PC-3 (cell line): ENCODE measurements around the gene KRT3.

ENCODE experiments used
- EZH2 ChIP-seq: fragments of 300-600 bp; sonication (generic); IDR thresholded peaks from one replicate; pipeline ENCODE4 v1.6.1; 2017; ENCODE audit warnings: antibody characterized with exemption, mild to moderate bottlenecking, low read length; ENCODE audit not compliant: unreplicated experiment
- TF ChIP-seq, protein P1 (sequence below): fragments of 300-600 bp; sonication (generic); conservative IDR thresholded peaks from 2 replicates; pipeline ENCODE4 v1.5.1; 2017; ENCODE audit warnings: antibody characterized with exemption, low read depth, mild to moderate bottlenecking, low read length

DNA sequence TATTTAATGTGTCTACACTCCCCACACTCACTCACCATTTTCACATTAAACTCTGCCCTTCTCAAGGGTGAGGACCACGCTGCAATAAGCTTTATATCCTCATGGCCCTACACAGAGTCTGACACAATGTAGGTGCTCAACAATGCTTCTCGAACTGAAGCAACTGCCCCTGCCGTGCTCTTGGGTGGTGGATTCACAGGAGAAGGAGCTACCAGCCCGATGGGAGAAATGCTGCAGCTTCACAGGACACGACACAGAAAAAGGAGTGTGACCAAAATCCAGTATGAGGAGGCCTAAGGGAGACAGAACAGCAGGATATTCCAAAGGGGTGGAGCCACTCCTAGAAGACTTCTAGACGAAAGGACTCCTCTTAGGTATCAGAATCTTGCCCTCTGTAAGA lies 6.5 kb upstream of the KRT3 start:
- TF ChIP-seq EZH2: no peak
- TF ChIP-seq, protein P1, sequence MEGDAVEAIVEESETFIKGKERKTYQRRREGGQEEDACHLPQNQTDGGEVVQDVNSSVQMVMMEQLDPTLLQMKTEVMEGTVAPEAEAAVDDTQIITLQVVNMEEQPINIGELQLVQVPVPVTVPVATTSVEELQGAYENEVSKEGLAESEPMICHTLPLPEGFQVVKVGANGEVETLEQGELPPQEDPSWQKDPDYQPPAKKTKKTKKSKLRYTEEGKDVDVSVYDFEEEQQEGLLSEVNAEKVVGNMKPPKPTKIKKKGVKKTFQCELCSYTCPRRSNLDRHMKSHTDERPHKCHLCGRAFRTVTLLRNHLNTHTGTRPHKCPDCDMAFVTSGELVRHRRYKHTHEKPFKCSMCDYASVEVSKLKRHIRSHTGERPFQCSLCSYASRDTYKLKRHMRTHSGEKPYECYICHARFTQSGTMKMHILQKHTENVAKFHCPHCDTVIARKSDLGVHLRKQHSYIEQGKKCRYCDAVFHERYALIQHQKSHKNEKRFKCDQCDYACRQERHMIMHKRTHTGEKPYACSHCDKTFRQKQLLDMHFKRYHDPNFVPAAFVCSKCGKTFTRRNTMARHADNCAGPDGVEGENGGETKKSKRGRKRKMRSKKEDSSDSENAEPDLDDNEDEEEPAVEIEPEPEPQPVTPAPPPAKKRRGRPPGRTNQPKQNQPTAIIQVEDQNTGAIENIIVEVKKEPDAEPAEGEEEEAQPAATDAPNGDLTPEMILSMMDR: no peak
